GM21825 (cell line): Measurements from ENCODE around the gene REELD1.
A peak's percentile ranks its signal among the peaks of the same experiment; 100 is the strongest.

ENCODE experiments used
- ATAC-seq: cut with Tn5 transposase; IDR thresholded peaks from one replicate; pipeline ENCODE4 v1.9.1; 2021; ENCODE audit warnings: mild to moderate bottlenecking, moderate library complexity; ENCODE audit not compliant: unreplicated experiment

REELD1 gene

DNA sequence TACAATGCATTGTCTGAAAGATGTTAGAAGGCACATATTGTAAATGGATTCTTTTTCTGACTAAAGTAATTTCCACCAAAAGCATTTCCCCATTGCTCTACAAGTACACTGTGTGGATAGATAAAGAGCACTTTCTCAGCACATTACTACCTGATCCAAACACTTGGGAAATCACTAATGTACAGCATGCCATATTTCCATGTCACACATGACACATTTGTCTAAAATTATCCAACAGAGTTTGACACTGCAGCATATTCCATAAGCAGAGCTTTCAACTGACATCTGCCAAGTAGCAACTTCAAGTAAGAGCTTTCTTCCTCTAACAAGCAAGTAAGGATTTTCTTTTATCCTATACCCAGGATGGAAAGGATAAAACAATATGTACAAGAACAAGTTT, 49.5 kb downstream of the REELD1 start:
- no peak for ATAC-seq

DNA sequence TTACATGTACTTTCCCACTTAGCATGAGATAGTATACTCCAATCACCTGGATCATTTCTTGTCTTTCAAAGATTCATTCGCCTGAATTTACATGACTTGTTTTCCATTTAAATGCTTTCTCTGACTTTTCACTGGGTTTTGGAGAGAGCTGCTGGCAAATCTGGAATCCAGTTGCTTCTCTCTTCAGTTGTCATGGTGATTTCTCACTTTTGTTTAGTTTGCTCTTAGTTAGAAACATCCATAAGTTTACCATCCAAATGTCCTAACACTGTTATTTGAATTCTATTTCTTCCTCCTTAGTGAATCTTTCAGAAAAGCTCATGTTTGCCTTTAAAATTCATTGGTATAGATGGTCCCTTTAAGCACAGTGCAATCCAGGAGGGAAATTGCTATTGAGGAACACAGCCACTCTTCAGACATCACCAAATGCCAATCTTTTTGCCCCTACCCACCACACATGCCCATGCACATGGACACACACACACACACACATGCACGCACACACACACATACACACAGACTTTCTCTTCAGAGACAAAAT, 51.7 kb downstream of the REELD1 start:
- ATAC-seq: no peak

DNA sequence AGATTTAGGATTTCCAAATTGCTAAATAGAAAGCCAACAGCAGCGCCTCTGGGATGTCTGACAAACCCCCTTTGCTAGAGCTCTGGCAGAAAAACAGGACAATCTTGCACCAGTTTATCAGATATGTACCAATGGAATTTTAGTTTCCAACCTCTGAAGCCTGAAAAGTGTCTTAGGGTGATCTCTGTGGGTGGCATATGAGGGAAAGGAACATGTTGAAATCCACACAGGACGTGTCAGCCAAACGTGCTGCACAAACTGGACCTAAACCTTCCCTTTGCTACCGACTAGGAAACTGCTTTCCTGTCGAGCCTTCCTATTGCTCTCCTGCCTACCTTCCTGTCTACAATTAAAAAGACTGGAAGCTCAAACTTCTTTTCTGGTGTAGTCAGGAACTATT, 53.5 kb downstream of the REELD1 start:
- no peak for ATAC-seq

DNA sequence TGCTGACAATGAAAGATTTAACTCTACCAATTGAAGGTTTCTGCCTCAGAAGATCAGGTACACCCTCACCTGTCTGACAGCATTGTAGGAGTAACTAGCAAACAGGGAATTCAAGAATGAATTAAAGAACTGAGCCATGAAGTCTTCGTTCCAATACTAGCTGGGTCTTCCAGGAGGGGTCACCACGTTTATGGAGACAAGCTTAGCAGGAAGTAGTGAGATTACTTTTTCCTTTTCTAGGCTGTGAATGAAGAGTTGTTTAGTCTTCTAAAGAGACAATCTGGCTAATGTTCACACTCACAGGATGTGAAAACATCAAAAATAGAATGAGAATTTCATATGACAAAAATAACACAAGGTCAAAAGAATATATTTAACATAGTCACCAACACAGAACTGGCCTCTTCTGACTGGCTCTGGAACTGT, 54.9 kb downstream of the REELD1 start:
- peak; percentile 47 for ATAC-seq

DNA sequence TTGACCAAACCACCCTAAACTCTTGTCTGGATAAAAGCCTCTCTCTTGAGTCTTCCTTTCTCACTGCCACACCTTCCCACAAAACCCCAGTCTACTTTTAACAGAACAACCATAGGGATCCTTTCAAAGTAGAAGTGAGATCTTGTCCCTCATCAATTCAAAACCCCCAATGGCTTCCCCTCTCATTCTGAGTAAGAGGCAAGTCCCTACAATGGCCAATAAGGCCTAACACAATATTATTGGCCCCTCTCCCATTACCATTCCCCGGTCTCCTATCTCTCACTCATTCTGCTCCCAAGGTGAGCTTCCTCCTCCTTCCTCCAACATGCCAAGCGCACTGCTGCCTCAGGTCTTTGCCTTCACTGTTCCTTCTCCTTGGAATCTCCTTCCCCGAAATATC, 57.1 kb downstream of the REELD1 start:
- ATAC-seq: no peak

DNA sequence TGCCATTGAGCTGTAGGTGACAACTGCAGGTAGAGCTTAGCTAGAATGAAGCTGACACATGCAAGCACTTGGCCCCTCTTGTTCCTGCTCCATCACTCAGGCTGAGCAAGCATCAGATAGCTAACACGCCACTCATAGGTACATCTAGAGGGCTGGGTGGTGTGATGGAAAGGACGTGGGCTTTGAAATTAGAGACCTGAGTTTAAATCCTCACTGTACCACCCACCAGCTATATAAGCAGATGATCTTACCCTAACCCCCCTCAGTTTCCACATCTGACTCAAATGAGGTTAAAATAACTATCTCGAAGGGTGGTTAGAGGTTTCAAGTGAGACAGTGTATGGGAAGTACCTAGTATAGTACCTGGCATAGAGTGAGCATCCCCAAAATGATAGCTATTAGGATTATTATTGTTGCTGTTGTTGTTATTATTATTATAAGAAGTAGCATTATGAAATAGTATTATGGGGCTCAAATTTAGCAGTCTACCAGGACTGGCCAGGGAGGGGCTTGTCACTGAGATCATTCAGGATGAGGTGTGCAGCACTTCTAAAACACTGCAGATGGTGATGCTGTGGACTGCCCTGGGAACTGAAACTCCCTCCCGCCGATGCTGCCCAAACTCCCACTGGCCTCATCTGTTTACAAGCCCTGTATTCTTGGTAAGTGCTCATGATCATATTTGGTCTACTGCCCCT, 59.0 kb downstream of the REELD1 start:
- ATAC-seq: peak; percentile 61

DNA sequence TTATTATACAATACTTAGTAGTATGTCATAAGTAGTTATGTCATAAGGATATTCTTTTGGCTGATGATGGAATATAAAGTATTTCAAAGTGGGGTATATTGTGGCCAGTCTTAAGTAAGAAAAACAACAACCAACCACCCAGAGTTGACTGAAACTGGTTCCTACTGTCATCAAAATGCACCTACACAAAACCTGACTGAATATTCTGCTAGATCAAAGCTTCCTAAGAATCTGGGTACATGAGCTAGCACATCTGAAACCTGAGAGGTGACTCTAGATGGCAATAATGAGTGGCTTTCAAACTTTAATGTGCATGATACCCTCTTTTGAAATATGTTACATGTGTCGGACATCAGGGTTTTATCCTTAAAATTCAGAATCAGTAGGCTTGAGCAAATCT, 60.4 kb downstream of the REELD1 start:
- no peak for ATAC-seq

DNA sequence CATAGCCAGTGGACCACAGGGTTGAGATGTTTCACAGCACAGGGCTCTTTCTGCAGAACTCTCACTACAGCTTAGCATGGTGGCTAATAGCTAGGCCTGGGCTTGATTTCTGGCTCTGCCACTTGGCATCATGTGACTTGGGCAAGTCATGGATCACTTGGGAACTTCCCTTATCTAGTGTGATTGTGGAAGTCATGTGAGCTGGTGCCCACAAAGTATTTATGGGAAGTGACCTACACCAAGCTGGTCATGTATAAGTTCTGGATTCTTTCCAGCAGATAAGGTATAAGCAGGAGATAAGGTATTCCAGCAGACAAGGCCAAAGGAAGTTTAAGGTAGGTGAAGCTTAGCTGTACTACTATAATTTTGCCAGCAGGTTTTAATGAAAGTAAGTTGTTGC, 61.0 kb downstream of the REELD1 start:
- ATAC-seq: no peak

DNA sequence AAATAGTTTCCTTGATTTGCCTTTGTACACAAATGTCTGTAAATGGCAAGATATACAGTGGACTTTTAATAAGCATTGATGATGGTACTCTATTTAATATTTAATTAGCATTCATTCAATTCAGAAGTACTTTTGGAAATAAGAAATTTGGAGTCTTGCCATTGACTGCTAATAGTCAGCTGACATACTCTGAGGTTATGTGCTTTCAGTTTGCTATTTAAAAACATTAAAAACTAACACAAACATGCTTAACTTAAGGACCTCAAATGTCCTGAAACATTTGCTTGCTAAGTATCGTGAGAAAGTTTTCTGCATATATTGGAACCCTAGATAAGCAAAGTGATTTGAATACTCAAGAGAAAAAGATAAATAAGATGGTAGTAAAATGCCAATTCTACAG, 64.6 kb downstream of the REELD1 start:
- ATAC-seq: no peak
